NCI-H82 treated with DMSO at 0.1 percent for 48 hours (cell line): ENCODE data around the gene DQX1.
A peak's percentile ranks its signal among the peaks of the same experiment; 100 is the strongest.
"Not testable (repeated sequence)": the region's sequence is repeated elsewhere in the genome, so short reads cannot be mapped to it uniquely, and the experiment has no call there.

Experiments
- DNase-seq: peaks from one replicate; lab custom pipeline; 2025; ENCODE audit not compliant: unreplicated experiment; lab: John Stamatoyannopoulos, UW

DQX1 gene

GRCh38 chr2:74525717-74526648, at the start of gene DQX1:
Gene DQX1 (minus strand): TSS chr2:74526231. CDS start chr2:74525729, 502 bp downstream.
- peak; percentile 18 for DNase-seq

- DNase-seq: peak; percentile 45
Observed at GRCh38 chr2:74575320-74575719, 49.3 kb upstream of the DQX1 start.

GRCh38 chr2:74573747-74574562, 47.9 kb upstream of the DQX1 start:
- DNase-seq: no peak

GRCh38 chr2:74572178-74572925, 46.3 kb upstream of the DQX1 start:
- DNase-seq: no peak

- no peak for DNase-seq
Observed at GRCh38 chr2:74571058-74571457, 45.0 kb upstream of the DQX1 start.

GRCh38 chr2:74569686-74570085, 43.7 kb upstream of the DQX1 start:
- no peak for DNase-seq

- no peak for DNase-seq
Observed at GRCh38 chr2:74567881-74568280, 41.9 kb upstream of the DQX1 start.

GRCh38 chr2:74566754-74567085, 40.7 kb upstream of the DQX1 start:
- DNase-seq: no peak

- DNase-seq: no peak
Observed at GRCh38 chr2:74566076-74566753, 40.2 kb upstream of the DQX1 start.

- DNase-seq: no peak
Observed at GRCh38 chr2:74564222-74564621, 38.2 kb upstream of the DQX1 start.

GRCh38 chr2:74562126-74562775, 36.2 kb upstream of the DQX1 start:
- DNase-seq: no peak

GRCh38 chr2:74561022-74561421, 35.0 kb upstream of the DQX1 start:
- DNase-seq: not testable (repeated sequence)

GRCh38 chr2:74560591-74560990, 34.6 kb upstream of the DQX1 start:
- no peak for DNase-seq

- no peak for DNase-seq
Observed at GRCh38 chr2:74559912-74560311, 33.9 kb upstream of the DQX1 start.

- no peak for DNase-seq
Observed at GRCh38 chr2:74558284-74559230, 32.5 kb upstream of the DQX1 start.

GRCh38 chr2:74556831-74557370, 30.9 kb upstream of the DQX1 start:
- DNase-seq: no peak

GRCh38 chr2:74556159-74556558, 30.1 kb upstream of the DQX1 start:
- no peak for DNase-seq

- no peak for DNase-seq
Observed at GRCh38 chr2:74555610-74556103, 29.6 kb upstream of the DQX1 start.
